ENCODE results near the gene KCNJ10.

Gene KCNJ10

GRCh38 chr1:160117300-160117699 lies 47.3 kb upstream of the KCNJ10 start:
- no peaks in the 10 kb centered on the region for H3K4me1 ChIP-seq (ENCODE audit: insufficient read depth, low read length, poor library complexity, severe bottlenecking)
- no peaks in the 10 kb centered on the region for H3K27me3 ChIP-seq (ENCODE audit: insufficient read depth, low read length, poor library complexity, severe bottlenecking)
- H3K9me2 ChIP-seq (replicated peaks; ENCODE audit: low read depth, low read length) = no peaks in the 10 kb centered on the region
- H3K4me3 ChIP-seq (ENCODE audit: low read length, poor library complexity, severe bottlenecking) = no peak overlapping the region
- no peaks in the 10 kb centered on the region for H3F3A ChIP-seq (ENCODE audit: low read depth)
- no peaks in the 10 kb centered on the region for H3K36me3 ChIP-seq (ENCODE audit: insufficient read depth, low read length)
- H3K9ac ChIP-seq (ENCODE audit: low read depth, low read length, poor library complexity, severe bottlenecking) = no peak overlapping the region
- H4K20me1 ChIP-seq (ENCODE audit: insufficient read depth, low read length, poor library complexity, severe bottlenecking) = no peaks in the 10 kb centered on the region
- no peaks in the 10 kb centered on the region for H3K79me2 ChIP-seq (ENCODE audit: insufficient read depth, low read length)
- TF ChIP-seq CTCF (conservative IDR thresholded peaks at IDR 0.05; ENCODE audit: low read length) (no peak), EZH2phosphoT487 (IDR thresholded peaks at IDR 0.05; ENCODE audit: borderline replicate concordance) (no peak)
- H3K9me3 ChIP-seq (ENCODE audit: insufficient read depth, low read depth, low read length) = no peaks in the 10 kb centered on the region
- no peak overlapping the region for H3K4me2 ChIP-seq (ENCODE audit: low read depth, low read length, poor library complexity, severe bottlenecking)
- no peak overlapping the region for H2AFZ ChIP-seq (ENCODE audit: low read length)

- Histone ChIP-seq H3K9me3 (ENCODE audit: insufficient read depth, low read depth, low read length) (no peaks in the 10 kb centered on the region), H4K20me1 (ENCODE audit: insufficient read depth, low read length, poor library complexity, severe bottlenecking) (no peaks in the 10 kb centered on the region), H3F3A (ENCODE audit: low read depth) (no peaks in the 10 kb centered on the region), H3K4me3 (ENCODE audit: low read length, poor library complexity, severe bottlenecking) (no peak overlapping the region), H3K4me1 (ENCODE audit: insufficient read depth, low read length, poor library complexity, severe bottlenecking) (no peaks in the 10 kb centered on the region), H3K27me3 (ENCODE audit: insufficient read depth, low read length, poor library complexity, severe bottlenecking) (no peaks in the 10 kb centered on the region), H3K4me2 (ENCODE audit: low read depth, low read length, poor library complexity, severe bottlenecking) (no peak overlapping the region), H3K36me3 (ENCODE audit: insufficient read depth, low read length) (no peaks in the 10 kb centered on the region), H3K79me2 (ENCODE audit: insufficient read depth, low read length) (no peaks in the 10 kb centered on the region), H3K9me2 (replicated peaks; ENCODE audit: low read depth, low read length) (no peaks in the 10 kb centered on the region), H2AFZ (ENCODE audit: low read length) (no peak overlapping the region), H3K9ac (ENCODE audit: low read depth, low read length, poor library complexity, severe bottlenecking) (no peak overlapping the region)
- TF ChIP-seq EZH2phosphoT487 (IDR thresholded peaks at IDR 0.05; ENCODE audit: borderline replicate concordance) (no peak), CTCF (conservative IDR thresholded peaks at IDR 0.05; ENCODE audit: low read length) (no peak)
These were observed 46.6 kb upstream of the KCNJ10 start for GRCh38 chr1:160116283-160117147.

- no peak within 1 kb of the TSS for H2AFZ ChIP-seq (ENCODE audit: low read length)
- no peaks in the 10 kb centered on the region for H3K79me2 ChIP-seq (ENCODE audit: insufficient read depth, low read length)
- H3K4me1 ChIP-seq (ENCODE audit: insufficient read depth, low read length, poor library complexity, severe bottlenecking) = no peaks in the 10 kb centered on the region
- TF ChIP-seq EZH2phosphoT487 (IDR thresholded peaks at IDR 0.05; ENCODE audit: borderline replicate concordance) (no peak), CTCF (conservative IDR thresholded peaks at IDR 0.05; ENCODE audit: low read length) (no peak)
- no peaks in the 10 kb centered on the region for H3K9me2 ChIP-seq (replicated peaks; ENCODE audit: low read depth, low read length)
- no peaks in the 10 kb centered on the region for H3K9me3 ChIP-seq (ENCODE audit: insufficient read depth, low read depth, low read length)
- no peak within 1 kb of the TSS for H3K4me2 ChIP-seq (ENCODE audit: low read depth, low read length, poor library complexity, severe bottlenecking)
- no peak within 1 kb of the TSS for H3K9ac ChIP-seq (ENCODE audit: low read depth, low read length, poor library complexity, severe bottlenecking)
- no peaks in the 10 kb centered on the region for H3K36me3 ChIP-seq (ENCODE audit: insufficient read depth, low read length)
- H3K4me3 ChIP-seq (ENCODE audit: low read length, poor library complexity, severe bottlenecking) = no peak within 1 kb of the TSS
- H4K20me1 ChIP-seq (ENCODE audit: insufficient read depth, low read length, poor library complexity, severe bottlenecking) = no peaks in the 10 kb centered on the region
- H3K27me3 ChIP-seq (ENCODE audit: insufficient read depth, low read length, poor library complexity, severe bottlenecking) = no peaks in the 10 kb centered on the region
- no peaks in the 10 kb centered on the region for H3F3A ChIP-seq (ENCODE audit: low read depth)
These were observed 45.8 kb upstream of the KCNJ10 start, which contains the start of gene ATP1A2 for GRCh38 chr1:160115545-160116282. ATP1A2 (plus strand) TSS chr1:160115759; CDS start chr1:160115862, 103 bp downstream.
